Activated CD8-positive, alpha-beta memory T cell treated with anti-CD3 and anti-CD28 coated beads for 4 hours (primary cell): ENCODE results near the gene ADAT3.

Experiments
- DNase-seq, 2 donors: peaks; one replicate each; pipeline ENCODE4 v3.0.0-alpha.2; 2020; ENCODE audit warnings: low read depth in 2 of 2

Gene ADAT3

GRCh38 chr19:1956868-1957492 lies 51.8 kb downstream of the ADAT3 start:
- no peak for DNase-seq

GRCh38 chr19:1957562-1958248 lies 52.5 kb downstream of the ADAT3 start:
- DNase-seq = no peak

- DNase-seq = no peak
These were observed 54.9 kb downstream of the ADAT3 start for GRCh38 chr19:1959928-1960589.

GRCh38 chr19:1961000-1961883 lies 56.0 kb downstream of the ADAT3 start:
- DNase-seq = no peak

GRCh38 chr19:1962674-1963073 lies 57.5 kb downstream of the ADAT3 start:
- DNase-seq = no peak
